Loucy (cell line): ENCODE results near the gene IDI2.

ENCODE experiments used
- H2AFZ ChIP-seq: fragments of 200-600 bp; sonication (generic); 2 replicates; pipeline ENCODE4 v1.6.0; 2016; ENCODE audit warnings: antibody characterized with exemption, mild to moderate bottlenecking, low read length, moderate library complexity
- H3F3A ChIP-seq: fragments of 200-600 bp; 2 replicates; pipeline ENCODE4 v1.6.0; 2016; ENCODE audit warnings: antibody characterized with exemption, low read depth, mild to moderate bottlenecking
- H3K27me3 ChIP-seq: fragments of 200-600 bp; sonication (generic); 2 replicates; pipeline ENCODE4 v1.6.1; 2014; ENCODE audit warnings: low read length, mild to moderate bottlenecking; ENCODE audit not compliant: insufficient read depth, poor library complexity, severe bottlenecking
- H3K36me3 ChIP-seq: fragments of 200-600 bp; sonication (generic); 2 replicates; pipeline ENCODE4 v1.6.1; 2016; ENCODE audit warnings: low read length; ENCODE audit not compliant: insufficient read depth
- H3K4me1 ChIP-seq: fragments of 200-600 bp; sonication (generic); 2 replicates; pipeline ENCODE4 v1.5.1; 2014; ENCODE audit warnings: low read length, mild to moderate bottlenecking; ENCODE audit not compliant: insufficient read depth, poor library complexity, severe bottlenecking
- H3K4me2 ChIP-seq: fragments of 200-600 bp; sonication (generic); 2 replicates; pipeline ENCODE4 v1.6.0; 2014; ENCODE audit warnings: antibody characterized with exemption, low read length, low read depth, mild to moderate bottlenecking; ENCODE audit not compliant: poor library complexity, severe bottlenecking
- H3K4me3 ChIP-seq: fragments of 200-600 bp; sonication (generic); 2 replicates; pipeline ENCODE4 v1.5.1; 2014; ENCODE audit warnings: low read length, mild to moderate bottlenecking, mixed read lengths; ENCODE audit not compliant: poor library complexity, severe bottlenecking
- H3K79me2 ChIP-seq: fragments of 200-600 bp; sonication (generic); 2 replicates; pipeline ENCODE4 v1.6.1; 2014; ENCODE audit warnings: low read length; ENCODE audit not compliant: insufficient read depth
- H3K9ac ChIP-seq: fragments of 200-600 bp; sonication (generic); 2 replicates; pipeline ENCODE4 v1.6.0; 2014; ENCODE audit warnings: mild to moderate bottlenecking, low read depth, low read length, moderate library complexity; ENCODE audit not compliant: poor library complexity, severe bottlenecking
- H3K9me2 ChIP-seq: fragments of 200-600 bp; sonication (generic); replicated peaks from 2 replicates; pipeline ENCODE4 v1.6.1; 2016; ENCODE audit warnings: low read depth, low read length, mixed read lengths
- H3K9me3 ChIP-seq: fragments of 200-600 bp; sonication (generic); 2 replicates; pipeline ENCODE4 v1.6.1; 2014; ENCODE audit warnings: mild to moderate bottlenecking, antibody characterized with exemption, low read length, low read depth; ENCODE audit not compliant: insufficient read depth
- H4K20me1 ChIP-seq: fragments of 200-600 bp; sonication (generic); 2 replicates; pipeline ENCODE4 v1.6.0; 2014; ENCODE audit warnings: antibody characterized with exemption, low read length, mild to moderate bottlenecking; ENCODE audit not compliant: insufficient read depth, poor library complexity, severe bottlenecking
- CTCF ChIP-seq: fragments of 200-600 bp; sonication (generic); conservative IDR thresholded peaks from 2 replicates; pipeline ENCODE4 v1.5.1; 2014; ENCODE audit warnings: mild to moderate bottlenecking, antibody characterized with exemption, low read length
- EZH2phosphoT487 ChIP-seq: fragments of 200-600 bp; IDR thresholded peaks from 2 replicates; pipeline ENCODE4 v1.6.1; 2018; ENCODE audit warnings: antibody characterized with exemption, mild to moderate bottlenecking, moderate library complexity, borderline replicate concordance

IDI2 gene

GRCh38 chr10:985361-985760 lies 40.3 kb downstream of the IDI2 start:
- Histone ChIP-seq H3K9me3 (peaks cover 10% of the 10 kb centered on the region; the same call in 1 of the 2 replicates), H3K27me3 (peaks cover 4% of the 10 kb centered on the region), H3K9ac (no peak overlapping the region), H3F3A (no peaks in the 10 kb centered on the region), H3K79me2 (peaks cover 31% of the 10 kb centered on the region), H2AFZ (no peak overlapping the region), H3K9me2 (no peaks in the 10 kb centered on the region), H4K20me1 (peaks cover 18% of the 10 kb centered on the region), H3K4me2 (no peak overlapping the region), H3K4me1 (peaks cover 25% of the 10 kb centered on the region), H3K4me3 (no peak overlapping the region), H3K36me3 (no peaks in the 10 kb centered on the region)
- TF ChIP-seq EZH2phosphoT487 (no peak), CTCF (no peak)

GRCh38 chr10:983971-984655 lies 41.5 kb downstream of the IDI2 start:
- peaks cover 13% of the 10 kb centered on the region for H3K4me1 ChIP-seq
- H3K9ac ChIP-seq, result no peak overlapping the region
- H3K27me3 ChIP-seq, result peaks cover 4% of the 10 kb centered on the region
- H3K4me2 ChIP-seq, result no peak overlapping the region
- H4K20me1 ChIP-seq, result peaks cover 8% of the 10 kb centered on the region
- H3K36me3 ChIP-seq, result no peaks in the 10 kb centered on the region
- peaks cover 18% of the 10 kb centered on the region for H3K79me2 ChIP-seq
- H3K9me2 ChIP-seq, result no peaks in the 10 kb centered on the region
- no peaks in the 10 kb centered on the region for H3F3A ChIP-seq
- H2AFZ ChIP-seq, result no peak overlapping the region
- peaks cover 18% of the 10 kb centered on the region; the same call in 1 of the 2 replicates for H3K9me3 ChIP-seq
- no peak overlapping the region for H3K4me3 ChIP-seq
- TF ChIP-seq CTCF, result no peak
- no peak for TF ChIP-seq EZH2phosphoT487

- no peaks in the 10 kb centered on the region for H3F3A ChIP-seq
- H3K9me3 ChIP-seq, result peaks cover 23% of the 10 kb centered on the region; the same call in 1 of the 2 replicates
- peaks cover 13% of the 10 kb centered on the region for H3K4me1 ChIP-seq
- H3K27me3 ChIP-seq, result no peaks in the 10 kb centered on the region
- peaks cover 11% of the 10 kb centered on the region for H3K79me2 ChIP-seq
- TF ChIP-seq CTCF (no peak), EZH2phosphoT487 (no peak)
- H3K9ac ChIP-seq, result no peak overlapping the region
- H4K20me1 ChIP-seq, result peaks cover under 1% of the 10 kb centered on the region
- no peak overlapping the region for H3K4me2 ChIP-seq
- H3K9me2 ChIP-seq, result no peaks in the 10 kb centered on the region
- H3K4me3 ChIP-seq, result no peak overlapping the region
- H2AFZ ChIP-seq, result no peak overlapping the region
- H3K36me3 ChIP-seq, result no peaks in the 10 kb centered on the region
These were observed 42.3 kb downstream of the IDI2 start for GRCh38 chr10:983401-983800.
